Measurements from ENCODE around the gene ICAM3.

ICAM3 gene

GRCh38 chr19:10320602-10321416 lies 18.6 kb downstream of the ICAM3 start:
- Histone ChIP-seq H3K9me2 (replicated peaks; ENCODE audit: control insufficient read depth, low read length) (no peaks in the 10 kb centered on the region), H4K20me1 (ENCODE audit: control insufficient read depth, insufficient read depth, low read depth, low read length) (no peaks in the 10 kb centered on the region), H3K27ac (ENCODE audit: low read depth, low read length) (no peak overlapping the region), H3K4me2 (ENCODE audit: low read length) (no peak overlapping the region), H3K4me1 (ENCODE audit: control insufficient read depth, low read length) (peaks cover 6% of the 10 kb centered on the region), H3K4me3 (ENCODE audit: low read length) (no peak overlapping the region), H3K79me2 (ENCODE audit: control insufficient read depth, low read length) (peaks cover 3% of the 10 kb centered on the region), H3K9me3 (ENCODE audit: control insufficient read depth, insufficient read depth, low read length) (no peaks in the 10 kb centered on the region), H3F3A (ENCODE audit: control insufficient read depth, insufficient read depth) (peaks cover 10% of the 10 kb centered on the region), H3K36me3 (ENCODE audit: control insufficient read depth, low read length) (peaks cover 88% of the 10 kb centered on the region), H3K27me3 (ENCODE audit: control insufficient read depth, low read length) (no peaks in the 10 kb centered on the region)
- TF ChIP-seq EZH2phosphoT487 (IDR thresholded peaks at IDR 0.05; ENCODE audit: borderline replicate concordance, low read length) (no peak), CTCF (IDR thresholded peaks at IDR 0.05; ENCODE audit: low read depth, low read length, poor library complexity, severe bottlenecking) (no peak)

GRCh38 chr19:10318807-10319682 lies 20.4 kb downstream of the ICAM3 start:
- H3K9me2 ChIP-seq (replicated peaks; ENCODE audit: control insufficient read depth, low read length) = no peaks in the 10 kb centered on the region
- H3K4me3 ChIP-seq (ENCODE audit: low read length) = no peak overlapping the region
- H3K27me3 ChIP-seq (ENCODE audit: control insufficient read depth, low read length) = no peaks in the 10 kb centered on the region
- H3K27ac ChIP-seq (ENCODE audit: low read depth, low read length) = no peak overlapping the region
- H4K20me1 ChIP-seq (ENCODE audit: control insufficient read depth, insufficient read depth, low read depth, low read length) = no peaks in the 10 kb centered on the region
- no peaks in the 10 kb centered on the region for H3K9me3 ChIP-seq (ENCODE audit: control insufficient read depth, insufficient read depth, low read length)
- peaks cover 75% of the 10 kb centered on the region for H3K36me3 ChIP-seq (ENCODE audit: control insufficient read depth, low read length)
- H3K79me2 ChIP-seq (ENCODE audit: control insufficient read depth, low read length) = peaks cover 10% of the 10 kb centered on the region
- TF ChIP-seq CTCF (IDR thresholded peaks at IDR 0.05; ENCODE audit: low read depth, low read length, poor library complexity, severe bottlenecking) = no peak
- no peak for TF ChIP-seq EZH2phosphoT487 (IDR thresholded peaks at IDR 0.05; ENCODE audit: borderline replicate concordance, low read length)
- H3K4me1 ChIP-seq (ENCODE audit: control insufficient read depth, low read length) = peaks cover 14% of the 10 kb centered on the region
- H3F3A ChIP-seq (ENCODE audit: control insufficient read depth, insufficient read depth) = peaks cover 10% of the 10 kb centered on the region
- no peak overlapping the region for H3K4me2 ChIP-seq (ENCODE audit: low read length)

- Histone ChIP-seq H3K36me3 (ENCODE audit: control insufficient read depth, low read length) (peaks cover 68% of the 10 kb centered on the region), H3K27ac (ENCODE audit: low read depth, low read length) (no peak overlapping the region), H3K4me3 (ENCODE audit: low read length) (no peak overlapping the region)
Observed at GRCh38 chr19:10317857-10318462, 21.5 kb downstream of the ICAM3 start.

More at GRCh38 chr19:10317857-10318462, 21.5 kb downstream of the ICAM3 start:
- H3F3A ChIP-seq (ENCODE audit: control insufficient read depth, insufficient read depth) = peaks cover 10% of the 10 kb centered on the region
- H4K20me1 ChIP-seq (ENCODE audit: control insufficient read depth, insufficient read depth, low read depth, low read length) = no peaks in the 10 kb centered on the region
- no peaks in the 10 kb centered on the region for H3K9me2 ChIP-seq (replicated peaks; ENCODE audit: control insufficient read depth, low read length)
- TF ChIP-seq EZH2phosphoT487 (IDR thresholded peaks at IDR 0.05; ENCODE audit: borderline replicate concordance, low read length) (no peak), CTCF (IDR thresholded peaks at IDR 0.05; ENCODE audit: low read depth, low read length, poor library complexity, severe bottlenecking) (no peak)
- no peaks in the 10 kb centered on the region for H3K9me3 ChIP-seq (ENCODE audit: control insufficient read depth, insufficient read depth, low read length)
- H3K4me2 ChIP-seq (ENCODE audit: low read length) = no peak overlapping the region
- peaks cover 10% of the 10 kb centered on the region for H3K79me2 ChIP-seq (ENCODE audit: control insufficient read depth, low read length)
- no peaks in the 10 kb centered on the region for H3K27me3 ChIP-seq (ENCODE audit: control insufficient read depth, low read length)
- H3K4me1 ChIP-seq (ENCODE audit: control insufficient read depth, low read length) = peaks cover 14% of the 10 kb centered on the region
